K562 (cell line): ENCODE data around the gene CLNK. TPM values are rescaled to one million over a fixed set of nuclear protein-coding genes. Genes with fewer than 3 reads are reported as not detected.

Experiments
- BMI1 ChIP-seq: fragments of 150-350 bp; IDR thresholded peaks from 2 replicates; pipeline ENCODE4 v1.6.1; 2014; ENCODE audit warnings: low read length
- JUND ChIP-seq, 2 experiments: IDR thresholded peaks; 2 replicates in 1 of 2; 3 replicates in 1 of 2; pipeline ENCODE4 v1.6.1; 2011; ENCODE audit warnings: borderline replicate concordance in 2 of 2, low read depth in 2 of 2, low read length in 2 of 2, improper control_type of control experiment in 1 of 2, missing biosample characterization in 1 of 2, missing genetic modification characterization in 1 of 2, missing genetic modification reagents in 1 of 2
- MCM2 ChIP-seq: fragments of 450-650 bp; IDR thresholded peaks from 2 replicates; pipeline ENCODE4 v1.6.1; 2017; ENCODE audit warnings: low read depth, mild to moderate bottlenecking
- PCBP2 ChIP-seq: fragments of 200-400 bp; formaldehyde crosslinking; IDR thresholded peaks from 2 replicates; pipeline ENCODE4 v1.6.1; 2018; ENCODE audit warnings: low read length, low read depth, mild to moderate bottlenecking, moderate library complexity; ENCODE audit not compliant: poor library complexity, severe bottlenecking
- POLR2AphosphoS2 ChIP-seq: IDR thresholded peaks from 2 replicates; pipeline ENCODE4 v1.6.1; 2012; ENCODE audit warnings: low read length, improper control_type of control experiment
- SMAD3 ChIP-seq: fragments of 450-650 bp; formaldehyde crosslinking; conservative IDR thresholded peaks from 2 replicates; pipeline ENCODE4 v1.4.0; 2020; ENCODE audit warnings: mild to moderate bottlenecking
- ZNF184 ChIP-seq: sonication (generic); formaldehyde crosslinking; IDR thresholded peaks from 2 replicates; pipeline ENCODE4 v1.5.0; 2020; ENCODE audit warnings: missing genetic modification reagents
- polyA plus RNA-seq, 8 experiments: library from polyadenylated mRNA; depleted of rRNA in 4 of 8; stranded (reverse) in 5 of 8; unstranded in 3 of 8; fragments of >200 nt; fragmentation: Nextera tagmentation in 2 of 8; fragmentation: Illumina TruSeq in 1 of 8; extraction: Ambion mirVana in 2 of 8; extraction: Trizol in 1 of 8; gene quantifications; 2 replicates each; pipeline versions ENCODE4 v1.2.1 to v1.2.3, GENCODE V29; 2011 to 2014; ENCODE audit warnings: inconsistent platforms in 1 of 8, missing spikeins in 1 of 8
- total RNA-seq, 7 experiments: library from RNA; depleted of rRNA in 6 of 7; stranded (reverse); fragments of >200 nt in 6 of 7; fragmentation: Illumina TruSeq in 2 of 7; extraction: Trizol in 2 of 7; gene quantifications; 2 replicates each; pipeline versions ENCODE4 v1.2.1 to v1.2.3, GENCODE V29; 2011 to 2021; ENCODE audit warnings: low replicate concordance in 1 of 7
- TF ChIP-seq, protein P1 (sequence below): fragments of 200-400 bp; formaldehyde crosslinking; IDR thresholded peaks from 2 replicates; pipeline ENCODE4 v1.6.1; 2017; ENCODE audit warnings: mild to moderate bottlenecking, low read depth, low read length, moderate library complexity
- TF ChIP-seq, protein P2 (sequence below): fragments of 200-600 bp; sonication (generic); IDR thresholded peaks from one replicate; pipeline ENCODE4 v1.6.1; 2012; ENCODE audit warnings: mild to moderate bottlenecking, low read depth, low read length, inconsistent platforms
- TF ChIP-seq, protein P3 (sequence below): sonication (generic); formaldehyde crosslinking; IDR thresholded peaks from 2 replicates; pipeline ENCODE4 v1.8.1; 2023; ENCODE audit warnings: mild to moderate bottlenecking, missing genetic modification reagents

CLNK gene
- total and polyA plus RNA-seq, 9 of the 15 experiments (the other 6 are each of a cell fraction or from before 2014, with no cell fraction given) = not detected

DNA sequence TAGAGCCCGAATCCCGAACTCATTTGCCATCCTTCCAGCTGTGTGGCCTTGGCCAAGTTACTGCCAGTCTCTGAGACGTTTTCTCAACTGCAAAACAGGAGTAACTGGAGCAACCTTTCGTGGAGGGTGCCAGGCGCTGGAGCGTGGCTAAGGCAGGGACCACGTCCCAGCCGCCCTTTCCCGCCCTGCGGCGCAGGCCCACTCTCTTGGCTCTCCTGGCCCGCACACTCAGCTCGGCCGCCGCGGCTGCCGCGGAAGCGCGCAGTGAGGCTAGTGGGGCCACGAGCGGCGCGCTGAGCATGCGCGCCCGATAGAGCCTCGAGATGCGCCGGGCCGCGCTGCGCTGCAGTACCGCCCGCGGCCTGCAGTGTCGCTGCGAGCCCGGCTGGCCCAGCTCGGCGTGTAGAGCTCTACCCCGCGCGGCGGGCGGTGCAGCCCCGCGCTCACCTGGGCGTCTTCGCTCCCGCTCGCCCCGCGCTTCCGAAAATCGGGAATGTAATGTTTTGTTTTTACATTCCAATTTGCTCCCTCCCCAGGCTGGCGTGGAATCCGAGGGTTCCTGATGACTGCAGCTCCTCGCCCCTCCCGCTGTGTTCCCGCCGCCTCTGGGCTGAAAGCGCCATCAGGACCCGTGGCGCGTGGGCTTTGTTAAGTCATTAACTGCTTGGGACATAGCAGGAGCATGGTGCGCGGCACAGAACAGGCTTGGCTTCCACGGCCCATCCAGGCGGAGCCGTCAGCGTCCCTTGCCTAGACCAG lies 223.3 kb downstream of the CLNK start (continued):
- TF ChIP-seq, protein P1, sequence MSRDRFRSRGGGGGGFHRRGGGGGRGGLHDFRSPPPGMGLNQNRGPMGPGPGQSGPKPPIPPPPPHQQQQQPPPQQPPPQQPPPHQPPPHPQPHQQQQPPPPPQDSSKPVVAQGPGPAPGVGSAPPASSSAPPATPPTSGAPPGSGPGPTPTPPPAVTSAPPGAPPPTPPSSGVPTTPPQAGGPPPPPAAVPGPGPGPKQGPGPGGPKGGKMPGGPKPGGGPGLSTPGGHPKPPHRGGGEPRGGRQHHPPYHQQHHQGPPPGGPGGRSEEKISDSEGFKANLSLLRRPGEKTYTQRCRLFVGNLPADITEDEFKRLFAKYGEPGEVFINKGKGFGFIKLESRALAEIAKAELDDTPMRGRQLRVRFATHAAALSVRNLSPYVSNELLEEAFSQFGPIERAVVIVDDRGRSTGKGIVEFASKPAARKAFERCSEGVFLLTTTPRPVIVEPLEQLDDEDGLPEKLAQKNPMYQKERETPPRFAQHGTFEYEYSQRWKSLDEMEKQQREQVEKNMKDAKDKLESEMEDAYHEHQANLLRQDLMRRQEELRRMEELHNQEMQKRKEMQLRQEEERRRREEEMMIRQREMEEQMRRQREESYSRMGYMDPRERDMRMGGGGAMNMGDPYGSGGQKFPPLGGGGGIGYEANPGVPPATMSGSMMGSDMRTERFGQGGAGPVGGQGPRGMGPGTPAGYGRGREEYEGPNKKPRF = no peak
- TF ChIP-seq BMI1 (no peak), PCBP2 (no peak), JUND (IDR thresholded peaks at IDR 0.05; ENCODE audit: borderline replicate concordance, low read depth, low read length) (0 out of 2 replicates have a peak, but pooled peaks have one; percentile 10), JUND (tag; IDR thresholded peaks at IDR 0.05; ENCODE audit: borderline replicate concordance, low read depth, low read length) (no peak), SMAD3 (CRISPR knock-in tag) (no peak), MCM2 (no peak), POLR2AphosphoS2 (no peak), ZNF184 (CRISPR knock-in tag) (no peak)
- TF ChIP-seq, protein P2, sequence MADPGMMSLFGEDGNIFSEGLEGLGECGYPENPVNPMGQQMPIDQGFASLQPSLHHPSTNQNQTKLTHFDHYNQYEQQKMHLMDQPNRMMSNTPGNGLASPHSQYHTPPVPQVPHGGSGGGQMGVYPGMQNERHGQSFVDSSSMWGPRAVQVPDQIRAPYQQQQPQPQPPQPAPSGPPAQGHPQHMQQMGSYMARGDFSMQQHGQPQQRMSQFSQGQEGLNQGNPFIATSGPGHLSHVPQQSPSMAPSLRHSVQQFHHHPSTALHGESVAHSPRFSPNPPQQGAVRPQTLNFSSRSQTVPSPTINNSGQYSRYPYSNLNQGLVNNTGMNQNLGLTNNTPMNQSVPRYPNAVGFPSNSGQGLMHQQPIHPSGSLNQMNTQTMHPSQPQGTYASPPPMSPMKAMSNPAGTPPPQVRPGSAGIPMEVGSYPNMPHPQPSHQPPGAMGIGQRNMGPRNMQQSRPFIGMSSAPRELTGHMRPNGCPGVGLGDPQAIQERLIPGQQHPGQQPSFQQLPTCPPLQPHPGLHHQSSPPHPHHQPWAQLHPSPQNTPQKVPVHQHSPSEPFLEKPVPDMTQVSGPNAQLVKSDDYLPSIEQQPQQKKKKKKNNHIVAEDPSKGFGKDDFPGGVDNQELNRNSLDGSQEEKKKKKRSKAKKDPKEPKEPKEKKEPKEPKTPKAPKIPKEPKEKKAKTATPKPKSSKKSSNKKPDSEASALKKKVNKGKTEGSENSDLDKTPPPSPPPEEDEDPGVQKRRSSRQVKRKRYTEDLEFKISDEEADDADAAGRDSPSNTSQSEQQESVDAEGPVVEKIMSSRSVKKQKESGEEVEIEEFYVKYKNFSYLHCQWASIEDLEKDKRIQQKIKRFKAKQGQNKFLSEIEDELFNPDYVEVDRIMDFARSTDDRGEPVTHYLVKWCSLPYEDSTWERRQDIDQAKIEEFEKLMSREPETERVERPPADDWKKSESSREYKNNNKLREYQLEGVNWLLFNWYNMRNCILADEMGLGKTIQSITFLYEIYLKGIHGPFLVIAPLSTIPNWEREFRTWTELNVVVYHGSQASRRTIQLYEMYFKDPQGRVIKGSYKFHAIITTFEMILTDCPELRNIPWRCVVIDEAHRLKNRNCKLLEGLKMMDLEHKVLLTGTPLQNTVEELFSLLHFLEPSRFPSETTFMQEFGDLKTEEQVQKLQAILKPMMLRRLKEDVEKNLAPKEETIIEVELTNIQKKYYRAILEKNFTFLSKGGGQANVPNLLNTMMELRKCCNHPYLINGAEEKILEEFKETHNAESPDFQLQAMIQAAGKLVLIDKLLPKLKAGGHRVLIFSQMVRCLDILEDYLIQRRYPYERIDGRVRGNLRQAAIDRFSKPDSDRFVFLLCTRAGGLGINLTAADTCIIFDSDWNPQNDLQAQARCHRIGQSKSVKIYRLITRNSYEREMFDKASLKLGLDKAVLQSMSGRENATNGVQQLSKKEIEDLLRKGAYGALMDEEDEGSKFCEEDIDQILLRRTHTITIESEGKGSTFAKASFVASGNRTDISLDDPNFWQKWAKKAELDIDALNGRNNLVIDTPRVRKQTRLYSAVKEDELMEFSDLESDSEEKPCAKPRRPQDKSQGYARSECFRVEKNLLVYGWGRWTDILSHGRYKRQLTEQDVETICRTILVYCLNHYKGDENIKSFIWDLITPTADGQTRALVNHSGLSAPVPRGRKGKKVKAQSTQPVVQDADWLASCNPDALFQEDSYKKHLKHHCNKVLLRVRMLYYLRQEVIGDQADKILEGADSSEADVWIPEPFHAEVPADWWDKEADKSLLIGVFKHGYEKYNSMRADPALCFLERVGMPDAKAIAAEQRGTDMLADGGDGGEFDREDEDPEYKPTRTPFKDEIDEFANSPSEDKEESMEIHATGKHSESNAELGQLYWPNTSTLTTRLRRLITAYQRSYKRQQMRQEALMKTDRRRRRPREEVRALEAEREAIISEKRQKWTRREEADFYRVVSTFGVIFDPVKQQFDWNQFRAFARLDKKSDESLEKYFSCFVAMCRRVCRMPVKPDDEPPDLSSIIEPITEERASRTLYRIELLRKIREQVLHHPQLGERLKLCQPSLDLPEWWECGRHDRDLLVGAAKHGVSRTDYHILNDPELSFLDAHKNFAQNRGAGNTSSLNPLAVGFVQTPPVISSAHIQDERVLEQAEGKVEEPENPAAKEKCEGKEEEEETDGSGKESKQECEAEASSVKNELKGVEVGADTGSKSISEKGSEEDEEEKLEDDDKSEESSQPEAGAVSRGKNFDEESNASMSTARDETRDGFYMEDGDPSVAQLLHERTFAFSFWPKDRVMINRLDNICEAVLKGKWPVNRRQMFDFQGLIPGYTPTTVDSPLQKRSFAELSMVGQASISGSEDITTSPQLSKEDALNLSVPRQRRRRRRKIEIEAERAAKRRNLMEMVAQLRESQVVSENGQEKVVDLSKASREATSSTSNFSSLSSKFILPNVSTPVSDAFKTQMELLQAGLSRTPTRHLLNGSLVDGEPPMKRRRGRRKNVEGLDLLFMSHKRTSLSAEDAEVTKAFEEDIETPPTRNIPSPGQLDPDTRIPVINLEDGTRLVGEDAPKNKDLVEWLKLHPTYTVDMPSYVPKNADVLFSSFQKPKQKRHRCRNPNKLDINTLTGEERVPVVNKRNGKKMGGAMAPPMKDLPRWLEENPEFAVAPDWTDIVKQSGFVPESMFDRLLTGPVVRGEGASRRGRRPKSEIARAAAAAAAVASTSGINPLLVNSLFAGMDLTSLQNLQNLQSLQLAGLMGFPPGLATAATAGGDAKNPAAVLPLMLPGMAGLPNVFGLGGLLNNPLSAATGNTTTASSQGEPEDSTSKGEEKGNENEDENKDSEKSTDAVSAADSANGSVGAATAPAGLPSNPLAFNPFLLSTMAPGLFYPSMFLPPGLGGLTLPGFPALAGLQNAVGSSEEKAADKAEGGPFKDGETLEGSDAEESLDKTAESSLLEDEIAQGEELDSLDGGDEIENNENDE = no peak
- TF ChIP-seq, protein P3, sequence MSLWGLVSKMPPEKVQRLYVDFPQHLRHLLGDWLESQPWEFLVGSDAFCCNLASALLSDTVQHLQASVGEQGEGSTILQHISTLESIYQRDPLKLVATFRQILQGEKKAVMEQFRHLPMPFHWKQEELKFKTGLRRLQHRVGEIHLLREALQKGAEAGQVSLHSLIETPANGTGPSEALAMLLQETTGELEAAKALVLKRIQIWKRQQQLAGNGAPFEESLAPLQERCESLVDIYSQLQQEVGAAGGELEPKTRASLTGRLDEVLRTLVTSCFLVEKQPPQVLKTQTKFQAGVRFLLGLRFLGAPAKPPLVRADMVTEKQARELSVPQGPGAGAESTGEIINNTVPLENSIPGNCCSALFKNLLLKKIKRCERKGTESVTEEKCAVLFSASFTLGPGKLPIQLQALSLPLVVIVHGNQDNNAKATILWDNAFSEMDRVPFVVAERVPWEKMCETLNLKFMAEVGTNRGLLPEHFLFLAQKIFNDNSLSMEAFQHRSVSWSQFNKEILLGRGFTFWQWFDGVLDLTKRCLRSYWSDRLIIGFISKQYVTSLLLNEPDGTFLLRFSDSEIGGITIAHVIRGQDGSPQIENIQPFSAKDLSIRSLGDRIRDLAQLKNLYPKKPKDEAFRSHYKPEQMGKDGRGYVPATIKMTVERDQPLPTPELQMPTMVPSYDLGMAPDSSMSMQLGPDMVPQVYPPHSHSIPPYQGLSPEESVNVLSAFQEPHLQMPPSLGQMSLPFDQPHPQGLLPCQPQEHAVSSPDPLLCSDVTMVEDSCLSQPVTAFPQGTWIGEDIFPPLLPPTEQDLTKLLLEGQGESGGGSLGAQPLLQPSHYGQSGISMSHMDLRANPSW (CRISPR knock-in tag) = no peak
